HepG2 (cell line): ENCODE measurements around the gene ABTB2. TPM values are rescaled to one million over a fixed set of nuclear protein-coding genes. Genes with fewer than 3 reads are reported as not detected.

Experiments
- AHDC1 ChIP-seq: sonication (generic); formaldehyde crosslinking; IDR thresholded peaks from 2 replicates; pipeline ENCODE4 v1.5.1; 2020; ENCODE audit warnings: mild to moderate bottlenecking, missing genetic modification reagents, borderline replicate concordance
- DNMT1 ChIP-seq: sonication (generic); formaldehyde crosslinking; IDR thresholded peaks from 2 replicates; pipeline ENCODE4 v1.5.1; 2020; ENCODE audit warnings: mild to moderate bottlenecking, missing genetic modification reagents
- FOSL2 ChIP-seq: sonication (generic); formaldehyde crosslinking; IDR thresholded peaks from 2 replicates; pipeline ENCODE4 v1.4.0; 2020; ENCODE audit warnings: missing genetic modification reagents
- GPN1 ChIP-seq: sonication (generic); formaldehyde crosslinking; IDR thresholded peaks from 2 replicates; pipeline ENCODE4 v1.5.1; 2020; ENCODE audit warnings: missing genetic modification reagents, borderline replicate concordance
- KDM4B ChIP-seq: sonication (generic); formaldehyde crosslinking; IDR thresholded peaks from 2 replicates; pipeline ENCODE4 v1.4.0; 2020; ENCODE audit warnings: missing genetic modification reagents
- MAFG ChIP-seq: sonication (generic); formaldehyde crosslinking; IDR thresholded peaks from 2 replicates; pipeline ENCODE4 v1.5.1; 2020; ENCODE audit warnings: mild to moderate bottlenecking, missing genetic modification reagents
- MYNN ChIP-seq: sonication (generic); formaldehyde crosslinking; IDR thresholded peaks from 2 replicates; pipeline ENCODE4 v1.4.0; 2020; ENCODE audit warnings: mild to moderate bottlenecking, low read depth, missing genetic modification reagents
- ZBTB33 ChIP-seq: sonication (generic); formaldehyde crosslinking; IDR thresholded peaks from 2 replicates; pipeline ENCODE4 v1.4.0; 2020; ENCODE audit warnings: missing genetic modification reagents
- ZNF260 ChIP-seq: sonication (generic); formaldehyde crosslinking; IDR thresholded peaks from 2 replicates; pipeline ENCODE4 v1.4.0; 2020; ENCODE audit warnings: missing genetic modification reagents, low read depth, mild to moderate bottlenecking, borderline replicate concordance
- ZNF331 ChIP-seq: sonication (generic); formaldehyde crosslinking; IDR thresholded peaks from 2 replicates; pipeline ENCODE4 v1.4.0; 2020; ENCODE audit warnings: missing genetic modification reagents
- ZNF577 ChIP-seq: sonication (generic); formaldehyde crosslinking; IDR thresholded peaks from 2 replicates; pipeline ENCODE4 v1.4.0; 2020; ENCODE audit warnings: mild to moderate bottlenecking, low read depth, missing genetic modification reagents, borderline replicate concordance
- ZNF660 ChIP-seq: sonication (generic); formaldehyde crosslinking; IDR thresholded peaks from 2 replicates; pipeline ENCODE4 v1.5.1; 2020; ENCODE audit warnings: mild to moderate bottlenecking, low read depth, missing genetic modification reagents, borderline replicate concordance
- ZNF790 ChIP-seq: sonication (generic); formaldehyde crosslinking; IDR thresholded peaks from 2 replicates; pipeline ENCODE4 v1.8.0; 2022; ENCODE audit warnings: missing genetic modification reagents, mild to moderate bottlenecking, borderline replicate concordance
- polyA plus RNA-seq, 8 experiments: library from polyadenylated mRNA; depleted of rRNA in 3 of 8; stranded (reverse) in 7 of 8; unstranded in 1 of 8; fragments of >200 nt; fragmentation: Illumina TruSeq in 4 of 8; extraction: Trizol in 4 of 8; gene quantifications; 2 replicates each; pipeline versions ENCODE4 v1.2.1 to v1.2.3, GENCODE V29; 2011 to 2016; ENCODE audit warnings: low read depth in 4 of 8, missing spikeins in 1 of 8, mixed read lengths in 1 of 8; ENCODE audit not compliant: insufficient read depth in 1 of 8
- total RNA-seq, 5 experiments: library from RNA; depleted of rRNA; stranded (reverse); fragments of >200 nt; fragmentation: Illumina TruSeq; extraction: Trizol; gene quantifications; 2 replicates each; pipeline ENCODE4 v1.2.3, GENCODE V29; 2016; ENCODE audit warnings: low read depth in 1 of 5
- TF ChIP-seq, protein P1 (sequence below): sonication (generic); formaldehyde crosslinking; IDR thresholded peaks from 2 replicates; pipeline ENCODE4 v1.5.0; 2020; ENCODE audit warnings: mild to moderate bottlenecking, missing genetic modification reagents
- TF ChIP-seq, protein P2 (sequence below): sonication (generic); formaldehyde crosslinking; IDR thresholded peaks from 2 replicates; pipeline ENCODE4 v1.5.0; 2020; ENCODE audit warnings: missing genetic modification reagents
- TF ChIP-seq, protein P3 (sequence below): sonication (generic); formaldehyde crosslinking; IDR thresholded peaks from 2 replicates; pipeline ENCODE4 v1.4.0; 2020; ENCODE audit warnings: missing genetic modification reagents, borderline replicate concordance

Gene ABTB2
- total and polyA plus RNA-seq, 2 of the 13 experiments (the other 11 are each of a cell fraction or from before 2014, with no cell fraction given) = 5.1 to 15.4 TPM

DNA sequence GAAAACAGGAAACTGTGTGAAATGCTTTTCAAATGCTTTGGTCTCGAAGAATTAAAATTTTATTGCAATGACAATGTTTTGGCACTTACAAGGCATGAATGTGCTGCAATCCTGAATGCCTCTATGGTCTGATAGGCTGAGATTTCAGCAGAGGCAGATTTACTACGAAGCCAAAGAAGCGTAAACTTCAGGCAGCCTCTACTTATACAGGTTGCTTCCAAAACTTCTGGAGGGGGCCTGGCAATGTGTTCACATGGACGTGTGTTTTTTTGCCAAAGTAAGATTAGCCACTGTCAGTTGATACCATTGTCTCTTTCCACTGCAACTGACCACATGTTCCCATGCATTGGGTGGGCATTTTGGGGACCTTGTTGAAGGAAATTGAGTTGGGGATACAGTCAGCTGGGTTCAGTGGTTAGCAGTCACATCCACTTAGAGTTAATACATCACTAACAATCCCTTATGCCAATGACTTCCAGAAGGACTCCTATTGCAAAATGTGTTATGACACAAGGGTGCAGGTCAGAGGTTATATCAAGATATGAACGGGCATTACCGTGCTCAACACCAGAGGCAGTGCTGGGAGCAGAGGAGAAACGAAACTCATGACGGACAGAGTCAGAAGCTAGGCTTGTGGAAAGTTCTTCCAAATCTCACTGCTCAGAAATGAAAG is 48.8 kb downstream of the ABTB2 start (continued):
- TF ChIP-seq ZNF790 (CRISPR knock-in tag) = no peak
- TF ChIP-seq KDM4B = 0 out of 2 replicates have a peak, but pooled peaks have one; percentile 57
- peak; percentile 70 for TF ChIP-seq ZNF331 (CRISPR knock-in tag)
- TF ChIP-seq MAFG (CRISPR knock-in tag) = no peak
- TF ChIP-seq MYNN (CRISPR knock-in tag) = no peak
- no peak for TF ChIP-seq ZNF577 (CRISPR knock-in tag)
- TF ChIP-seq, protein P1, sequence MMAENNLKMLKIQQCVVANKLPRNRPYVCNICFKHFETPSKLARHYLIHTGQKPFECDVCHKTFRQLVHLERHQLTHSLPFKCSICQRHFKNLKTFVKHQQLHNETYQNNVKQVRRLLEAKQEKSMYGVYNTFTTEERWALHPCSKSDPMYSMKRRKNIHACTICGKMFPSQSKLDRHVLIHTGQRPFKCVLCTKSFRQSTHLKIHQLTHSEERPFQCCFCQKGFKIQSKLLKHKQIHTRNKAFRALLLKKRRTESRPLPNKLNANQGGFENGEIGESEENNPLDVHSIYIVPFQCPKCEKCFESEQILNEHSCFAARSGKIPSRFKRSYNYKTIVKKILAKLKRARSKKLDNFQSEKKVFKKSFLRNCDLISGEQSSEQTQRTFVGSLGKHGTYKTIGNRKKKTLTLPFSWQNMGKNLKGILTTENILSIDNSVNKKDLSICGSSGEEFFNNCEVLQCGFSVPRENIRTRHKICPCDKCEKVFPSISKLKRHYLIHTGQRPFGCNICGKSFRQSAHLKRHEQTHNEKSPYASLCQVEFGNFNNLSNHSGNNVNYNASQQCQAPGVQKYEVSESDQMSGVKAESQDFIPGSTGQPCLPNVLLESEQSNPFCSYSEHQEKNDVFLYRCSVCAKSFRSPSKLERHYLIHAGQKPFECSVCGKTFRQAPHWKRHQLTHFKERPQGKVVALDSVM (CRISPR knock-in tag) = no peak
- TF ChIP-seq GPN1 (CRISPR knock-in tag) = no peak
- TF ChIP-seq, protein P2, sequence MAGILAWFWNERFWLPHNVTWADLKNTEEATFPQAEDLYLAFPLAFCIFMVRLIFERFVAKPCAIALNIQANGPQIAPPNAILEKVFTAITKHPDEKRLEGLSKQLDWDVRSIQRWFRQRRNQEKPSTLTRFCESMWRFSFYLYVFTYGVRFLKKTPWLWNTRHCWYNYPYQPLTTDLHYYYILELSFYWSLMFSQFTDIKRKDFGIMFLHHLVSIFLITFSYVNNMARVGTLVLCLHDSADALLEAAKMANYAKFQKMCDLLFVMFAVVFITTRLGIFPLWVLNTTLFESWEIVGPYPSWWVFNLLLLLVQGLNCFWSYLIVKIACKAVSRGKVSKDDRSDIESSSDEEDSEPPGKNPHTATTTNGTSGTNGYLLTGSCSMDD (CRISPR knock-in tag) = no peak
- no peak for TF ChIP-seq ZNF660 (CRISPR knock-in tag)
- TF ChIP-seq DNMT1 (CRISPR knock-in tag) = no peak
- TF ChIP-seq, protein P3, sequence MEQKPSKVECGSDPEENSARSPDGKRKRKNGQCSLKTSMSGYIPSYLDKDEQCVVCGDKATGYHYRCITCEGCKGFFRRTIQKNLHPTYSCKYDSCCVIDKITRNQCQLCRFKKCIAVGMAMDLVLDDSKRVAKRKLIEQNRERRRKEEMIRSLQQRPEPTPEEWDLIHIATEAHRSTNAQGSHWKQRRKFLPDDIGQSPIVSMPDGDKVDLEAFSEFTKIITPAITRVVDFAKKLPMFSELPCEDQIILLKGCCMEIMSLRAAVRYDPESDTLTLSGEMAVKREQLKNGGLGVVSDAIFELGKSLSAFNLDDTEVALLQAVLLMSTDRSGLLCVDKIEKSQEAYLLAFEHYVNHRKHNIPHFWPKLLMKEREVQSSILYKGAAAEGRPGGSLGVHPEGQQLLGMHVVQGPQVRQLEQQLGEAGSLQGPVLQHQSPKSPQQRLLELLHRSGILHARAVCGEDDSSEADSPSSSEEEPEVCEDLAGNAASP (CRISPR knock-in tag) = peak; percentile 56; the same call in 1 of the 2 replicates
- peak; percentile 70 for TF ChIP-seq FOSL2
- no peak for TF ChIP-seq ZNF260 (CRISPR knock-in tag)
- TF ChIP-seq AHDC1 (CRISPR knock-in tag) = peak; percentile 84
- TF ChIP-seq ZBTB33 (CRISPR knock-in tag) = no peak
